Effector CD8-positive, alpha-beta T cell (primary cell): Measurements from ENCODE around the gene MPP7.

Experiments
- DNase-seq: peaks from one replicate; lab custom pipeline; 2025; lab: John Stamatoyannopoulos, UW

The MPP7 gene

GRCh38 chr10:28305553-28305952 lies 2.7 kb upstream of the MPP7 start:
- DNase-seq = no peak

GRCh38 chr10:28304032-28304571 lies 1.2 kb upstream of the MPP7 start:
- DNase-seq = no peak

GRCh38 chr10:28302012-28302637 lies 739 bp downstream of the MPP7 start:
- DNase-seq = no peak

GRCh38 chr10:28300027-28300426 lies 2.8 kb downstream of the MPP7 start:
- no peak for DNase-seq

GRCh38 chr10:28298951-28299350 lies 3.9 kb downstream of the MPP7 start:
- DNase-seq = no peak

GRCh38 chr10:28296023-28296422 lies 6.8 kb downstream of the MPP7 start:
- no peak for DNase-seq

GRCh38 chr10:28295336-28295735 lies 7.5 kb downstream of the MPP7 start:
- DNase-seq = no peak

- no peak for DNase-seq
Observed at GRCh38 chr10:28294809-28295208, 8.1 kb downstream of the MPP7 start.

- no peak for DNase-seq
Observed at GRCh38 chr10:28294169-28294532, 8.7 kb downstream of the MPP7 start.

GRCh38 chr10:28293236-28294168 lies 9.4 kb downstream of the MPP7 start:
- DNase-seq = no peak

GRCh38 chr10:28291881-28292297 lies 11.0 kb downstream of the MPP7 start:
- no peak for DNase-seq

GRCh38 chr10:28285816-28286215 lies 17.0 kb downstream of the MPP7 start:
- DNase-seq = no peak

GRCh38 chr10:28284126-28284525 lies 18.7 kb downstream of the MPP7 start:
- no peak for DNase-seq

GRCh38 chr10:28283251-28283650 lies 19.6 kb downstream of the MPP7 start:
- DNase-seq = no peak

GRCh38 chr10:28282336-28282735 lies 20.5 kb downstream of the MPP7 start:
- DNase-seq = no peak

GRCh38 chr10:28281726-28282315 lies 21.0 kb downstream of the MPP7 start:
- DNase-seq = no peak

GRCh38 chr10:28280652-28281051 lies 22.2 kb downstream of the MPP7 start:
- DNase-seq = no peak

GRCh38 chr10:28279878-28280277 lies 23.0 kb downstream of the MPP7 start:
- DNase-seq = no peak

GRCh38 chr10:28278842-28279241 lies 24.0 kb downstream of the MPP7 start:
- DNase-seq = no peak

GRCh38 chr10:28276384-28276783 lies 26.5 kb downstream of the MPP7 start:
- no peak for DNase-seq

GRCh38 chr10:28274475-28274874 lies 28.4 kb downstream of the MPP7 start:
- no peak for DNase-seq

- DNase-seq = no peak
Observed at GRCh38 chr10:28273343-28273742, 29.5 kb downstream of the MPP7 start.
